Hippocampal formation (tissue), 2 donors: ENCODE results near the gene TMEM207.
A peak's percentile ranks its signal among the peaks of the same experiment; 100 is the strongest.
"Not testable (repeated sequence)": the region's sequence is repeated elsewhere in the genome, so short reads cannot be mapped to it uniquely, and the experiment has no call there.

Experiments
- DNase-seq, 2 donors: peaks; one replicate each; lab custom pipeline; 2025; lab: John Stamatoyannopoulos, UW

TMEM207 gene

GRCh38 chr3:190449801-190450200 is at the start of gene TMEM207:
Gene TMEM207, minus strand, starts transcription at chr3:190449901. Its CDS starts 92 bp downstream, at chr3:190449809.
- no peak for DNase-seq

GRCh38 chr3:190499122-190499521 is 49.4 kb upstream of the TMEM207 start:
- DNase-seq = no peak

- DNase-seq = no peak
These were observed 48.6 kb upstream of the TMEM207 start for GRCh38 chr3:190498293-190498692.

- no peak for DNase-seq
These were observed 48.1 kb upstream of the TMEM207 start for GRCh38 chr3:190497811-190498210.

GRCh38 chr3:190496859-190497258 is 47.2 kb upstream of the TMEM207 start:
- DNase-seq = no peak

- no peak for DNase-seq
These were observed 46.1 kb upstream of the TMEM207 start for GRCh38 chr3:190495796-190496195.

- no peak for DNase-seq
These were observed 45.7 kb upstream of the TMEM207 start for GRCh38 chr3:190495354-190495753.

- DNase-seq = no peak
These were observed 45.2 kb upstream of the TMEM207 start for GRCh38 chr3:190494907-190495306.

GRCh38 chr3:190492966-190493365 is 43.3 kb upstream of the TMEM207 start:
- no peak for DNase-seq

GRCh38 chr3:190492129-190492528 is 42.4 kb upstream of the TMEM207 start:
- peak in 1 of 2 donors; percentile 14 for DNase-seq

- no peak for DNase-seq
These were observed 41.9 kb upstream of the TMEM207 start for GRCh38 chr3:190491533-190492054.

- no peak for DNase-seq
These were observed 37.4 kb upstream of the TMEM207 start for GRCh38 chr3:190486908-190487607.

GRCh38 chr3:190486533-190486864 is 36.8 kb upstream of the TMEM207 start:
- no peak for DNase-seq

- DNase-seq = no peak
These were observed 36.3 kb upstream of the TMEM207 start for GRCh38 chr3:190485830-190486532.

GRCh38 chr3:190481779-190482178 is 32.1 kb upstream of the TMEM207 start:
- DNase-seq = no peak

GRCh38 chr3:190473261-190473660 is 23.6 kb upstream of the TMEM207 start:
- DNase-seq = not testable (repeated sequence)

GRCh38 chr3:190467922-190468321 is 18.2 kb upstream of the TMEM207 start:
- no peak for DNase-seq

GRCh38 chr3:190458040-190458439 is 8.3 kb upstream of the TMEM207 start:
- no peak for DNase-seq

GRCh38 chr3:190456770-190457169 is 7.1 kb upstream of the TMEM207 start:
- no peak for DNase-seq

GRCh38 chr3:190455828-190456227 is 6.1 kb upstream of the TMEM207 start:
- DNase-seq = no peak

GRCh38 chr3:190448256-190448655 is 1.4 kb downstream of the TMEM207 start:
- DNase-seq = no peak

- no peak for DNase-seq
These were observed 3.0 kb downstream of the TMEM207 start for GRCh38 chr3:190446573-190447279.
